Rectal smooth muscle tissue (tissue), 1 donor: ENCODE measurements around the gene KRT33A.

Source experiments
- H3K27ac ChIP-seq: one replicate; pipeline ENCODE4 v1.7.0; 2013; ENCODE audit warnings: low read depth, low read length, inconsistent platforms
- H3K27me3 ChIP-seq: one replicate; pipeline ENCODE4 v1.7.0; 2013; ENCODE audit warnings: low read length; ENCODE audit not compliant: control insufficient read depth, insufficient read depth
- H3K36me3 ChIP-seq: one replicate; pipeline ENCODE4 v1.7.0; 2013; ENCODE audit warnings: low read length; ENCODE audit not compliant: control insufficient read depth, insufficient read depth
- H3K4me1 ChIP-seq: one replicate; pipeline ENCODE4 v1.7.0; 2013; ENCODE audit warnings: low read length; ENCODE audit not compliant: control insufficient read depth, insufficient read depth
- H3K4me3 ChIP-seq: one replicate; pipeline ENCODE4 v1.7.0; 2013; ENCODE audit warnings: low read length
- H3K9ac ChIP-seq: one replicate; pipeline ENCODE4 v1.7.0; 2013; ENCODE audit warnings: low read length

Gene KRT33A

DNA sequence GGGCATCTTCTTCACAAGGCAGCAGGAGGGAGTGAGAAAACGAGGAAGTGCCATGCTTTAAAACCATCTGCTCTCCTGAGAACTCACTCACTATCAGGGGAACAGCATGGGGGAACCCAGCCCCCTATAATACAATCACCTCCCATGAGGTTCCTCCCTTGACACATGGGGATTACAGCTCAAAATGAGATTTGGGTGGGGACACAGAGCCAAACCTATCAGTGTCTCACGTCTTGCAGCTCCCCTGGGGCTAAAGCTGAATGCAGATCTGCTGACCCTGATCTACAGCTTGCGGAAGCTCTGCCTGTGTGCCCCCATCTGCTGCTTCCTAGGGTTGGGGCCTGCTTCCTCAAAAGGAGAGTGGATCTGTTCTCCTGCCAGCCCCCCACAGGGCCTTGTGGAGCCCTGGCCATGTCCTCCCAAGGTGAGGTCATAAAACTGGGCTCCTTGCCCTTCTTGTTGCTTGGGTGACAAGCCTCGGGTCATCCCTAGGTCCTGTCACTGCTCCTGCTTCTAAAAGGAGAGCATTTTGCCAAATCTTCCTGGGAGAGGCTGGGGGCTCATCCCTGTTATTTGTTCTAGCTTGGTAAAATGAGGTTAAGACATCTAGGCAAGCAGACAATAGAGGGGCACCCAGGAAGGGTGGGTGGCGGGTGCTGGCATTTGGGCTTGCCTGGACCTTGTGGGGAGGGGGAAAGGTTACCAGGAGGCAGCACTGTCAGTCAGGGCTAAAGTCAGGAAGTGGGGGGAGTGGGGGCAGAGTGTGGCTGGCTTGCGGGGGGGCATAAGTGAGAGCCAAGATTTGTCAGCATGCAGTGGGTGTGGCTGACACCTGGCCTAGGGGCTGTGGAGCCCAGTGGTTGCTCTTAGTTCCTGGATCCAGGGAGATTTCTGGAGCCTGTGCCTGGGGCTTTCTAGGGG, 16.0 kb downstream of the KRT33A start:
- no peaks in the 10 kb centered on the region for H3K27me3 ChIP-seq
- H3K4me1 ChIP-seq = no peaks in the 10 kb centered on the region
- no peaks in the 10 kb centered on the region for H3K36me3 ChIP-seq
- no peak overlapping the region for H3K27ac ChIP-seq
- no peak overlapping the region for H3K9ac ChIP-seq
- H3K4me3 ChIP-seq = no peak overlapping the region

DNA sequence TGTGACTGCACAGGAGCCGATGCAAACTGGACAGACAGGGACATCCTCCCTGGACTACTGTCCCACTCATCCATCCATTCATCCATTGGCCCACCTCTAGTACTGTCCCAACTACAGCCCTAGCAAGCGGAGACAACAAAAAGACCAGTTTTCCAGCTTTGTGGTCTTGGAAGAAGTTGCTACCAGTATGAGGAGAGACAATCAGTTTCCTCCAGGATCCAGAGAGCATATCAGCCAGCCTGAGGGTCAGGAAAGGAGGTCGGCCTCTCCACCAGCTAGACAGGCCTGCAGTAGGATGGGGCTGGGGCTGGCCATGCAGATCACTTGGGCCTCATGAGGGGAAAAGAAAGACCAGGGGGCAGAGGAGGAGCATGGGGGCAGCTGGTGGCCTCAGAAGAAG, 16.8 kb downstream of the KRT33A start:
- Histone ChIP-seq H3K27ac (no peak overlapping the region), H3K27me3 (no peaks in the 10 kb centered on the region), H3K36me3 (no peaks in the 10 kb centered on the region), H3K9ac (no peak overlapping the region), H3K4me3 (no peak overlapping the region), H3K4me1 (no peaks in the 10 kb centered on the region)

DNA sequence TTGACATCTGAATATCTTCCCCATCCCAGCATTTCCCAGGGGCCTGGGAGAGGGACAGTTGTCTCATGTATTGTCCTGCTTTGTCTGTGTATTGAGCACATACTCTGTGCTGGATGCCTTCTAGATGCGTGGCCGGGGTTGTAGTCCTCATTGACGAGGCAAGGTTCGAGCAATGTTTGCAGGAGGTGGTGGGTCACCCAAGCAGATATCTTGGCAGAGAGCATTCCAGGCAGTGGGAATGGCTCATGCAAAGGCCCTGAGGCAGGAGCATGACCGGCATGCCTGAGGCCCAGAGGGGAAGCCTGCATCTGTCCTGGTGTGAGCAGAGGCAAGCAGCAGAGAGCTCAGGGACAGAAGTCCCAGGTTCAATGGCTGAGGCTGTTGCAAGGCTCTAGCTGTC, 17.5 kb downstream of the KRT33A start:
- H3K27me3 ChIP-seq = peaks cover 4% of the 10 kb centered on the region
- no peak overlapping the region for H3K4me3 ChIP-seq
- H3K27ac ChIP-seq = no peak overlapping the region
- no peaks in the 10 kb centered on the region for H3K36me3 ChIP-seq
- H3K9ac ChIP-seq = no peak overlapping the region
- no peaks in the 10 kb centered on the region for H3K4me1 ChIP-seq

GRCh38 chr17:41332239-41332638, 18.4 kb downstream of the KRT33A start:
- no peaks in the 10 kb centered on the region for H3K36me3 ChIP-seq
- H3K9ac ChIP-seq = no peak overlapping the region
- peaks cover 4% of the 10 kb centered on the region for H3K27me3 ChIP-seq
- no peak overlapping the region for H3K4me3 ChIP-seq
- H3K4me1 ChIP-seq = no peaks in the 10 kb centered on the region
- H3K27ac ChIP-seq = no peak overlapping the region

GRCh38 chr17:41331606-41332005, 19.0 kb downstream of the KRT33A start:
- Histone ChIP-seq H3K27me3 (peaks cover 4% of the 10 kb centered on the region), H3K27ac (no peak overlapping the region), H3K9ac (no peak overlapping the region), H3K4me3 (no peak overlapping the region), H3K36me3 (no peaks in the 10 kb centered on the region), H3K4me1 (no peaks in the 10 kb centered on the region)

GRCh38 chr17:41329279-41329948, 21.2 kb downstream of the KRT33A start:
- Histone ChIP-seq H3K27me3 (peaks cover 4% of the 10 kb centered on the region), H3K4me1 (no peaks in the 10 kb centered on the region), H3K27ac (no peak overlapping the region), H3K4me3 (no peak overlapping the region), H3K36me3 (no peaks in the 10 kb centered on the region), H3K9ac (no peak overlapping the region)

DNA sequence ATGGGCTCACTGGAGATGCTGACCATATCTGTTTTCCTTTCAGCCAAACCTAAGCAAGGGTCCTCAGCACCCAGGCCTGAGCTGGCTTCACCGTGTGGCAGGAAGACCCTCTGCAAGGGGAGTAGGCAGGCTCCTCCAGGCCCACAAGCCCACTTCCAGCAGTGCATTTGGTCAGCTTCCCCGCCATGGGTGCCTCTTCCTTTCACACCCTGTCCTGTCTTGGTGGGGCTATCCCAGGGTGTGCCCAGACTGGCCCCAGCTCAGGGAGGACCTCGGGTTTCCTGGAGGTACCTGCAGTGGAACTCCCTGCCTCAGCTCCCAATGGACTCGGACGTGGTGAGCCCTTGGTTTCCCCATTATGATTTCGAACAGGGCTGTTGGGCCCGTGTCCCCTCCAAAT, 22.4 kb downstream of the KRT33A start:
- Histone ChIP-seq H3K36me3 (no peaks in the 10 kb centered on the region), H3K27me3 (peaks cover 4% of the 10 kb centered on the region), H3K4me3 (no peak overlapping the region)

DNA sequence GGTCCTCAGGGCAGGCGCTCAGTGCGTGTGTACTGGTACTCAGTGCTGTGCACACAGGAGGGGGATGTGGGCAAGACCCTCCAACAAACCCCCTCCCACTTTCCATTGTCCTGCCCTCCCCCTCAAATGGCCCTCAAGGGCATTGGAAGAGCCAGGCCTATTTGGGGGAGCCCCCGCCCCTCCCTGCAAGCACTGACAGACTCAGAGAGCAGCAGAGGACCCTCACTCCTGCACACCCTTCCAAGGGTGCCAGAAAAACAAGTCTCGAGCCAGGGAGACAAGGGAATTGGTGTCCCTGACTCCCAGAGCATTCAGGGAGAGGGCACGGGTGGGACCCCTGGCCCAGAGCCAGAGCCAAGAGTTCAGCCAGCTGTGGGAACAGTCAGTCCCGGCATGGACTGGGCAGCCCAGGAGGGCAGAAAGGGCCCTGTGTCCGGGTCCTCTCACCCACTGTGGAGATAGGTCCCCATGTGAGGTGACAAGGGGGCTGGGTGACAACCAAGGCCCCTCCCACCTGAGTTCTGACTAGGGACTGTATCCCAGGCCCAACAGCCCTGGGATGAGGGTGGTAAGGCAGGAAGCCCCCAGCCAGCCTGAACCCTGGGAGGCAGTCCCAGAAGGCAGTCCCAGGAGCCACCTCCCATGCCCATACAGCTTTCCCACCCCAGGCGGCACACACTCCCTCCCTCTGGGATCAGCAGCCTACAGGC, 23.1 kb downstream of the KRT33A start:
- no peak overlapping the region for H3K4me3 ChIP-seq
- peaks cover 4% of the 10 kb centered on the region for H3K27me3 ChIP-seq
- H3K27ac ChIP-seq = no peak overlapping the region
- no peaks in the 10 kb centered on the region for H3K4me1 ChIP-seq
- H3K9ac ChIP-seq = no peak overlapping the region
- H3K36me3 ChIP-seq = no peaks in the 10 kb centered on the region

More for the DNA sequence above, 22.4 kb downstream of the KRT33A start:
- Histone ChIP-seq H3K27ac (no peak overlapping the region), H3K4me1 (no peaks in the 10 kb centered on the region), H3K9ac (no peak overlapping the region)

DNA sequence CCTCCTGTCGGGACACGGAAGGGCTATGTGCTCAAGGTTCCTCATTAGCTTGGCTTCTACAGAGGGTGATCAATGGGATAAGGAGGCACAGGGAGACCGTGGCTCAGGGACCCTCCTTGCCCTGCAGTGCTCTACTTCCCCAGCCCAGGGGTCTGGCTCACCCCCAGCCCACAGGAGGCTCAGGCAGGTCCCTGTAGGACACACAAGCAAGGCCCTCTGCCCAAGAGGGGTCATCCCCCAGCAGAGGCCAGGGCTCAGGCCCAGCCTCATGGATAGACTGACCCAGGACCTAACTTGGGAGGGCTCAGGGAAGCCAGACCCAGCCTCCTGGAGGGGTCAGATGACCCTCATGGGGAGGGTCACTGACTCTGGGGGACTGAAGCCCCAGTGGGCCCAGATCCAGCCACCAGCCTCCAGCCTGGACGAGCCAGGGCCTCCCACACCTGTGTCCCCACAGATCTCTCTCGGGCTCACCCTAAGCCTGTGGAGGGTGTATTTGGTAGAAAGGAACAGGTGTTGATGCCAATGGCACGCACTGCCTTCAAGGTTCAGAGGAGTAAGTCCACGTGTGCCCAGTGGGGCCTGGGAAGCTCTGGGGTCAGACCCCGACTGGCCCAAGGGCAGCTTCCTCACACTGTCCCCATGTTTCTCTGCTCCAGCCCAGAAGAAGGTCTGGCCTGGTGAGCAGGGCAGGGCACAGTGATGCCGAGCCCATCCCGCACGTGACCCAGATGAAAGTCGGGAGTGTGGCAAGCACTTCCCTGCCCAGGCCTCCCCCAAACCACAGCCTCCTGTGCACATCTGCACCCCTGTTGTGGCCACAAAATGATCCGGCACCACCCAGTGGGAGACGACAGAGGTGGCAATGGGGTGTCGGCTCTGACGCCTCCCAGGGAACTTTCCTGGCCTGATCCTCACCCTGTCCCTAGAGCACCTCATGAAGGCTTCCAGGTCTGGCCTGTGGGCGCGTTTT, 24.2 kb downstream of the KRT33A start:
- Histone ChIP-seq H3K27me3 (peaks cover 4% of the 10 kb centered on the region), H3K27ac (no peak overlapping the region), H3K4me1 (no peaks in the 10 kb centered on the region), H3K36me3 (no peaks in the 10 kb centered on the region), H3K4me3 (no peak overlapping the region), H3K9ac (no peak overlapping the region)

GRCh38 chr17:41325611-41326010, 25.0 kb downstream of the KRT33A start:
- H3K4me3 ChIP-seq = no peak overlapping the region

DNA sequence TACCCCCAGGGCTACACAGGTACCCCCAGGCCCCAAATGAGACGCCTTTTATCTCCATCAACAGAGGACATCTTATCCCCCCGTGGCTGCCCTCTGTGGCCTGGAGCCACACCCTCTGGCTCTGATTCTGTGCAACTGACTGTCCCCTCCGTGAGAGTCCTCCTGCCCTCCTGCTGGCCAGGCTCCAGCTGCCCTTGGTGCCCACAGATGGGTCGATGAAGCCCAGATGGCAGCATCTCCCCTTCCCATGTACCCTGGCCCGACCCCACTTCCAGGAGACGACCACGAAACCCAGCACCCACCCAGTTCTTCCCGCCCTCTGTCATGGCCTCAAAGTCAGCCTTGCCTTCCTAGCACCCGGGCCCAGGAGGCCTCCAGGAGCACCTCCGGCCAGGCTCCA, 25.5 kb downstream of the KRT33A start:
- no peaks in the 10 kb centered on the region for H3K4me1 ChIP-seq
- no peak overlapping the region for H3K27ac ChIP-seq
- H3K9ac ChIP-seq = no peak overlapping the region
- H3K4me3 ChIP-seq = no peak overlapping the region
- peaks cover 4% of the 10 kb centered on the region for H3K27me3 ChIP-seq
- no peaks in the 10 kb centered on the region for H3K36me3 ChIP-seq

More at GRCh38 chr17:41325611-41326010, 25.0 kb downstream of the KRT33A start:
- Histone ChIP-seq H3K4me1 (no peaks in the 10 kb centered on the region), H3K36me3 (no peaks in the 10 kb centered on the region), H3K27me3 (peaks cover 4% of the 10 kb centered on the region), H3K9ac (no peak overlapping the region), H3K27ac (no peak overlapping the region)
